COLO829 (cell line): Measurements from ENCODE around the gene PTX4.

ENCODE experiments used
- DNase-seq: peaks from one replicate; pipeline ENCODE4 v3.0.0; 2012; ENCODE audit warnings: low spot score

The PTX4 gene

GRCh38 chr16:1524366-1524765 lies 35.6 kb upstream of the PTX4 start:
- DNase-seq: no peak

- DNase-seq: no peak
Measured at GRCh38 chr16:1523581-1524245, 35.0 kb upstream of the PTX4 start.

GRCh38 chr16:1520461-1520860 lies 31.7 kb upstream of the PTX4 start:
- DNase-seq: no peak

GRCh38 chr16:1519831-1520230 lies 31.1 kb upstream of the PTX4 start:
- no peak for DNase-seq

- no peak for DNase-seq
Measured at GRCh38 chr16:1518626-1519135, 29.9 kb upstream of the PTX4 start.

GRCh38 chr16:1514507-1514906 lies 25.8 kb upstream of the PTX4 start:
- no peak for DNase-seq

GRCh38 chr16:1512774-1513173 lies 24.0 kb upstream of the PTX4 start:
- no peak for DNase-seq

- DNase-seq: no peak
Measured at GRCh38 chr16:1511662-1512569, 23.2 kb upstream of the PTX4 start.

GRCh38 chr16:1510941-1511351 lies 22.2 kb upstream of the PTX4 start:
- DNase-seq: no peak

- no peak for DNase-seq
Measured at GRCh38 chr16:1510272-1510671, 21.5 kb upstream of the PTX4 start.

GRCh38 chr16:1509307-1510221 lies 20.8 kb upstream of the PTX4 start:
- DNase-seq: no peak

- DNase-seq: no peak
Measured at GRCh38 chr16:1508494-1509187, 19.9 kb upstream of the PTX4 start.

- no peak for DNase-seq
Measured at GRCh38 chr16:1506494-1507213, 17.9 kb upstream of the PTX4 start.

GRCh38 chr16:1505912-1506311 lies 17.2 kb upstream of the PTX4 start:
- no peak for DNase-seq

GRCh38 chr16:1505073-1505844 lies 16.5 kb upstream of the PTX4 start:
- DNase-seq: no peak

- no peak for DNase-seq
Measured at GRCh38 chr16:1503110-1503955, 14.6 kb upstream of the PTX4 start.

GRCh38 chr16:1502092-1503004 lies 13.6 kb upstream of the PTX4 start:
- no peak for DNase-seq

- no peak for DNase-seq
Measured at GRCh38 chr16:1501630-1502029, 12.9 kb upstream of the PTX4 start.
